HG03135 (cell line): ENCODE data around the gene CER1.
"Not testable (repeated sequence)": the region's sequence is repeated elsewhere in the genome, so short reads cannot be mapped to it uniquely, and the experiment has no call there.

ENCODE experiments used
- ATAC-seq: cut with Tn5 transposase; IDR thresholded peaks from one replicate; pipeline ENCODE4 v1.9.1; 2021; ENCODE audit warnings: mild to moderate bottlenecking, moderate library complexity; ENCODE audit not compliant: unreplicated experiment

The CER1 gene

GRCh38 chr9:14719231-14719923, 3.2 kb downstream of the CER1 start:
- ATAC-seq: no peak

- no peak for ATAC-seq
These were observed 7.4 kb downstream of the CER1 start for GRCh38 chr9:14715102-14715501.

- ATAC-seq: no peak
These were observed 9.3 kb downstream of the CER1 start for GRCh38 chr9:14713187-14713767.

- ATAC-seq: no peak
These were observed 11.7 kb downstream of the CER1 start for GRCh38 chr9:14710804-14711203.

GRCh38 chr9:14706530-14707140, 15.9 kb downstream of the CER1 start:
- ATAC-seq: no peak

- no peak for ATAC-seq
These were observed 17.5 kb downstream of the CER1 start for GRCh38 chr9:14705079-14705478.

GRCh38 chr9:14704281-14704680, 18.3 kb downstream of the CER1 start:
- no peak for ATAC-seq

- ATAC-seq: no peak
These were observed 20.3 kb downstream of the CER1 start for GRCh38 chr9:14702200-14702720.

GRCh38 chr9:14693251-14693861, 29.2 kb downstream of the CER1 start, which contains the start of gene ZDHHC21:
Gene ZDHHC21, minus strand, starts transcription at chr9:14693432. Its CDS starts 19,092 bp downstream, at chr9:14674340.
- peak; percentile 77 for ATAC-seq

- peak; percentile 44 for ATAC-seq
These were observed 29.9 kb downstream of the CER1 start for GRCh38 chr9:14692470-14693250.

- ATAC-seq: no peak
These were observed 31.4 kb downstream of the CER1 start for GRCh38 chr9:14690948-14691730.

GRCh38 chr9:14687042-14687719, 35.4 kb downstream of the CER1 start:
- ATAC-seq: no peak

- no peak for ATAC-seq
These were observed 36.4 kb downstream of the CER1 start for GRCh38 chr9:14686168-14686567.

- ATAC-seq: not testable (repeated sequence)
These were observed 39.9 kb downstream of the CER1 start for GRCh38 chr9:14682616-14683015.

- no peak for ATAC-seq
These were observed 43.8 kb downstream of the CER1 start for GRCh38 chr9:14678776-14679175.

GRCh38 chr9:14677872-14678271, 44.7 kb downstream of the CER1 start:
- ATAC-seq: no peak

GRCh38 chr9:14677396-14677795, 45.1 kb downstream of the CER1 start:
- ATAC-seq: no peak

- no peak for ATAC-seq
These were observed 47.9 kb downstream of the CER1 start for GRCh38 chr9:14674630-14675029.

GRCh38 chr9:14671377-14671776, 51.2 kb downstream of the CER1 start:
- no peak for ATAC-seq
